Suprapubic skin (tissue), 3 donors: ENCODE data around the gene PMEL.

Experiments used
- CTCF ChIP-seq, 2 donors: fragments of 200-600 bp in 1 of 2; fragments of 450-650 bp in 1 of 2; sonication (generic) in 1 of 2; IDR thresholded peaks; one replicate each; pipeline ENCODE4 v1.5.1; 2016 to 2019; ENCODE audit warnings: antibody characterized with exemption in 2 of 2, mild to moderate bottlenecking in 1 of 2, moderate library complexity in 1 of 2
- POLR2A ChIP-seq, 2 donors: fragments of 450-650 bp; IDR thresholded peaks; one replicate each; pipeline ENCODE4 v1.6.1; 2017; ENCODE audit warnings: antibody characterized with exemption in 2 of 2, mild to moderate bottlenecking in 2 of 2, moderate library complexity in 2 of 2

GRCh38 chr12:55934773-55935172 is 31.1 kb downstream of the PMEL start:
- TF ChIP-seq CTCF (IDR thresholded peaks at IDR 0.05) (no peak), POLR2A (IDR thresholded peaks at IDR 0.05) (no peak)
